ENCODE data around the gene SIPA1L2. TPM values are rescaled to one million over a fixed set of nuclear protein-coding genes. Genes with fewer than 3 reads are reported as not detected.

The SIPA1L2 gene
- total and polyA plus RNA-seq, 2 of the 4 experiments (the other 2 are of a cell fraction): 7.1 to 13.4 TPM

GRCh38 chr1:232622378-232622777 is 7.6 kb downstream of the SIPA1L2 start:
- in situ Hi-C loops (cut with MboI; ENCODE audit: low sequenced_read_pairs): no loop called here
- ATAC-seq (ENCODE audit: low read depth): no peak

More at GRCh38 chr1:232622378-232622777, 7.6 kb downstream of the SIPA1L2 start:
- TF ChIP-seq MXI1 (IDR thresholded peaks at IDR 0.05; ENCODE audit: borderline replicate concordance, low read depth, low read length) (no peak), CEBPB (IDR thresholded peaks at IDR 0.05; ENCODE audit: low read depth, low read length) (no peak), RFX5 (IDR thresholded peaks at IDR 0.05; ENCODE audit: low read depth, low read length) (no peak), POLR2A (IDR thresholded peaks at IDR 0.05; ENCODE audit: low read depth, low read length) (no peak), CHD1 (IDR thresholded peaks at IDR 0.05; ENCODE audit: low read depth, low read length) (no peak), SMC3 (IDR thresholded peaks at IDR 0.05; ENCODE audit: low read depth, low read length) (no peak), USF2 (IDR thresholded peaks at IDR 0.05; ENCODE audit: low read depth, low read length) (no peak), RAD21 (IDR thresholded peaks at IDR 0.05; ENCODE audit: low read length) (no peak), RCOR1 (IDR thresholded peaks at IDR 0.05; ENCODE audit: insufficient replicate concordance, low read length) (no peak), NFE2L2 (IDR thresholded peaks at IDR 0.05; ENCODE audit: low read depth, low read length) (no peak), CTCF (conservative IDR thresholded peaks at IDR 0.05; ENCODE audit: low read depth, low read length) (no peak)
- Histone ChIP-seq H3K56ac (ENCODE audit: extremely low read depth, insufficient read depth, low read length) (no peak overlapping the region), H3K9me3 (ENCODE audit: control insufficient read depth, insufficient read depth, low read length) (no peaks in the 10 kb centered on the region), H3K4me3 (ENCODE audit: insufficient read depth, low read depth, low read length) (no peak overlapping the region), H3K79me1 (ENCODE audit: low read depth in 1 of 2, low read length in 2 of 2) (peaks cover 10 to 19% of the 10 kb centered on the region in 2 experiments; a peak in 3 of 4 replicates), H3K14ac (replicated peaks; ENCODE audit: low read depth, low read length) (no peak overlapping the region), H3K4me2 (ENCODE audit: low read depth, low read length) (no peak overlapping the region), H4K5ac (ENCODE audit: low read depth, low read length) (no peak overlapping the region), H2AK9ac (replicated peaks; ENCODE audit: low read depth, low read length, poor library complexity) (no peak overlapping the region), H2BK15ac (ENCODE audit: low read depth, low read length) (no peak overlapping the region), H2AK5ac (ENCODE audit: low read depth, low read length) (no peak overlapping the region), H4K8ac (ENCODE audit: low read depth in 2 of 2, low read length in 2 of 2) (no peak overlapping the region), H3K27ac (ENCODE audit: insufficient read depth, low read length) (no peak overlapping the region), H2AFZ (replicated peaks; ENCODE audit: low read length, poor library complexity) (no peak overlapping the region), H3K27me3 (ENCODE audit: control insufficient read depth, insufficient read depth, low read length) (no peaks in the 10 kb centered on the region), H4K20me1 (ENCODE audit: insufficient read depth, low read length) (peaks cover 3% of the 10 kb centered on the region; the same call in 1 of the 2 replicates), H2BK20ac (ENCODE audit: low read depth, low read length) (no peak overlapping the region), H3K36me3 (ENCODE audit: control insufficient read depth, insufficient read depth, low read length) (no peaks in the 10 kb centered on the region), H2BK120ac (ENCODE audit: low read depth, low read length) (no peak overlapping the region), H3K4ac (ENCODE audit: low read depth, low read length) (no peak overlapping the region), H3K9ac (ENCODE audit: low read depth, low read length) (no peak overlapping the region), H2BK5ac (ENCODE audit: low read depth, low read length, poor library complexity, severe bottlenecking) (no peak overlapping the region), H4K91ac (ENCODE audit: insufficient read depth, low read depth, low read length) (no peak overlapping the region; the same call in 1 of the 2 replicates), H3K4me1 (ENCODE audit: control insufficient read depth, insufficient read depth, low read length) (peaks cover 5% of the 10 kb centered on the region), H3K18ac (ENCODE audit: low read depth, low read length) (no peak overlapping the region), H3K9me1 (ENCODE audit: insufficient read depth, low read length) (peaks cover 8% of the 10 kb centered on the region; the same call in 1 of the 2 replicates), H3K23ac (ENCODE audit: low read depth, low read length) (no peak overlapping the region)
- dilution Hi-C loops (cut with HindIII; ENCODE audit: low sequenced_read_pairs, unreplicated experiment): no loop called here
- no CpG with 5 or more reads among the region's 2 CpGs for WGBS, 2 experiments (ENCODE audit: extremely low coverage in 2 of 2, insufficient read length in 1 of 2)
- no peak for DNase-seq
- ChIA-PET CTCF (no interaction called here), POLR2A (ENCODE audit: unreplicated experiment) (no interaction called here)
- BruUV-seq (replicated peaks): no TSS peak
- intact Hi-C loops (cut with micrococcal nuclease): loop anchor here (10.0 kb wide), 2 partner anchors 478 to 608 kb away; no protein-coding TSS in a partner anchor

All from IMR-90 (cell line).